Right lobe of liver (tissue), 6 donors: ENCODE data around the gene MBD3L5. TPM values are rescaled to one million over a fixed set of nuclear protein-coding genes. Genes with fewer than 3 reads are reported as not detected.
"Not testable (repeated sequence)": the region's sequence is repeated elsewhere in the genome, so short reads cannot be mapped to it uniquely, and the experiment has no call there.

Source experiments
- ATAC-seq, 4 donors: fragments of 200-7000 bp; cut with Tn5 transposase; one replicate each; pipeline ENCODE4 v1.9.1; 2020; ENCODE audit warnings: mild to moderate bottlenecking in 4 of 4, moderate library complexity in 4 of 4
- DNase-seq, 3 donors: peaks; one replicate each; pipeline ENCODE4 v3.0.0-alpha.2; 2020
- H3K27ac ChIP-seq, 3 donors: fragments of 200-600 bp; one replicate each; pipeline ENCODE4 v1.8.0; 2022
- H3K27me3 ChIP-seq, 2 donors: fragments of 200-600 bp; one replicate each; pipeline ENCODE4 v1.8.0; 2022
- H3K36me3 ChIP-seq, 4 donors: fragments of 200-600 bp; sonication (generic) in 1 of 4; one replicate each; pipeline versions ENCODE4 v1.5.1 to v1.8.0; 2017 to 2022; ENCODE audit warnings: control low read depth in 1 of 4
- H3K4me1 ChIP-seq, 4 donors: fragments of 200-600 bp; sonication (generic) in 1 of 4; one replicate each; pipeline versions ENCODE4 v1.5.1 to v1.8.0; 2017 to 2022; ENCODE audit warnings: control low read depth in 1 of 4
- H3K4me3 ChIP-seq, 3 donors: fragments of 200-600 bp; one replicate each; pipeline ENCODE4 v1.8.0; 2022
- H3K9me3 ChIP-seq, 4 donors: fragments of 200-600 bp; sonication (generic) in 1 of 4; one replicate each; pipeline versions ENCODE4 v1.5.1 to v1.8.0; 2017 to 2022; ENCODE audit warnings: control low read depth in 1 of 4
- CTCF ChIP-seq, 4 donors: fragments of 200-600 bp in 3 of 4; fragments of 450-650 bp in 1 of 4; IDR thresholded peaks; one replicate each; pipeline versions ENCODE4 v1.5.1 to v1.8.0; 2016 to 2022; ENCODE audit warnings: antibody characterized with exemption in 4 of 4, mild to moderate bottlenecking in 2 of 4
- POLR2A ChIP-seq: fragments of 450-650 bp; IDR thresholded peaks from one replicate; pipeline ENCODE4 v1.6.1; 2017; ENCODE audit warnings: antibody characterized with exemption, mild to moderate bottlenecking
- WGBS: methylation state at CpG from one replicate; pipeline ENCODE4 v1.1.6; 2018; ENCODE audit warnings: low coverage, low lambda C conversion rate; ENCODE audit not compliant: insufficient coverage; ENCODE audit errors: missing lambda C conversion rate; 5-methylcytosine and 5-hydroxymethylcytosine counted together
- intact Hi-C, 2 donors: fragments of 100-400 bp; cut with DNase I; formaldehyde crosslinking; loops; one replicate each; pipeline versions ENCODE4 v1.11.2 to v1.14.1; 2022
- long read RNA-seq: library from polyadenylated mRNA; unstranded; transcript quantifications from one replicate; pipeline ENCODE4 v2.0.0, GENCODE V29; 2019
- total RNA-seq, 6 experiments: library from RNA; depleted of rRNA in 2 of 6; stranded (reverse); fragments of >200 nt in 2 of 6; fragmentation: NEBNext Ultra II Directional in 3 of 6; extraction: Animal tissue kit (Norgen Biotek cat#: 25700) in 3 of 6; gene quantifications; one replicate each; pipeline versions ENCODE4 v1.1.0 to v1.2.4, GENCODE V29; 2016 to 2023
- donor health status: DM: no; HTN: yes; CAD: no.
- donor health status: DM: no; HTN: no; CAD: no.
- donor health status: DM: no; HTN: no; CAD: no.
- donor health status: DM: no; HTN: yes; CAD: no.
- donor health status: DM: no; HTN: yes; CAD: no.

Gene MBD3L5
- not detected for total RNA-seq
- long read RNA-seq: 0 reads

GRCh38 chr19:7030278-7030677 is at the start of gene MBD3L5:
MBD3L5 (plus strand) TSS chr19:7030578; CDS start chr19:7030612, 34 bp downstream.
- DNase-seq, H3K9me3 ChIP-seq, H3K27me3 ChIP-seq, ATAC-seq, H3K4me3 ChIP-seq, H3K4me1 ChIP-seq, H3K36me3 ChIP-seq, H3K27ac ChIP-seq, intact Hi-C loops: not testable (repeated sequence)
- WGBS: no CpG with 5 or more reads among the region's 9 CpGs

GRCh38 chr19:6983448-6983847 is 46.9 kb upstream of the MBD3L5 start:
- H3K27ac ChIP-seq: no peak overlapping the region
- H3K9me3 ChIP-seq: peaks cover 0 to 2% (median 0%) of the 10 kb centered on the region in 4 donors
- H3K27me3 ChIP-seq: no peaks in the 10 kb centered on the region
- H3K4me1 ChIP-seq: no peaks in the 10 kb centered on the region
- TF ChIP-seq CTCF (IDR thresholded peaks at IDR 0.05): no peak
- no peak for TF ChIP-seq POLR2A
- no peak for ATAC-seq
- H3K4me3 ChIP-seq: no peak overlapping the region
- H3K36me3 ChIP-seq: no peaks in the 10 kb centered on the region
- DNase-seq: no peak
- intact Hi-C loops: no loop called here

GRCh38 chr19:6987850-6988249 is 42.5 kb upstream of the MBD3L5 start:
- intact Hi-C loops: no loop called here
- no peaks in the 10 kb centered on the region for H3K4me1 ChIP-seq
- H3K9me3 ChIP-seq: no peaks in the 10 kb centered on the region
- no peaks in the 10 kb centered on the region for H3K27me3 ChIP-seq
- TF ChIP-seq CTCF (IDR thresholded peaks at IDR 0.05) (no peak), POLR2A (no peak)
- no peaks in the 10 kb centered on the region for H3K36me3 ChIP-seq
- no peak overlapping the region for H3K4me3 ChIP-seq
- DNase-seq: no peak
- peak in 3 of 4 donors; percentile 41 to 63 (median 61) for ATAC-seq
- H3K27ac ChIP-seq: no peak overlapping the region
- 9% methylated on average over 4 of the region's 4 CpGs for WGBS

- Histone ChIP-seq H3K4me3 (no peak overlapping the region), H3K36me3 (no peaks in the 10 kb centered on the region), H3K27me3 (no peaks in the 10 kb centered on the region), H3K4me1 (no peaks in the 10 kb centered on the region), H3K27ac (no peak overlapping the region), H3K9me3 (no peaks in the 10 kb centered on the region)
- DNase-seq (no peak), ATAC-seq (peak in 1 of 4 donors; percentile 11)
- intact Hi-C loops: no loop called here
- no peak for TF ChIP-seq POLR2A
- TF ChIP-seq CTCF (IDR thresholded peaks at IDR 0.05): no peak
- WGBS: 52% methylated on average over 3 of the region's 3 CpGs
Measured at GRCh38 chr19:6988257-6988656, 42.1 kb upstream of the MBD3L5 start.

- H3K27ac ChIP-seq: no peak overlapping the region
- DNase-seq: no peak
- TF ChIP-seq CTCF (IDR thresholded peaks at IDR 0.05) (no peak), POLR2A (no peak)
- WGBS: 80% methylated on average over 1 of the region's 1 CpG
- H3K36me3 ChIP-seq: no peaks in the 10 kb centered on the region
- no peaks in the 10 kb centered on the region for H3K4me1 ChIP-seq
- H3K4me3 ChIP-seq: no peak overlapping the region
- no peak for ATAC-seq
- no peaks in the 10 kb centered on the region for H3K9me3 ChIP-seq
- H3K27me3 ChIP-seq: no peaks in the 10 kb centered on the region
- intact Hi-C loops: no loop called here
Measured at GRCh38 chr19:6995054-6995453, 35.3 kb upstream of the MBD3L5 start.
